ENCODE data around the gene SLC35B1.
A peak's percentile ranks its signal among the peaks of the same experiment; 100 is the strongest.
"Not testable (repeated sequence)": the region's sequence is repeated elsewhere in the genome, so short reads cannot be mapped to it uniquely, and the experiment has no call there.

Gene SLC35B1

GRCh38 chr17:49727380-49727779 is 19.6 kb upstream of the SLC35B1 start:
- no peak for TF ChIP-seq CTCF (IDR thresholded peaks at IDR 0.05; ENCODE audit: low read depth, low read length)
- DNase-seq (ENCODE audit: low read depth in 2 of 2), result no peak
- no peak overlapping the region for H3K4me3 ChIP-seq (replicated peaks in 1 of 2; ENCODE audit: low read depth in 2 of 2, low read length in 2 of 2)

- no peak for TF ChIP-seq CTCF (IDR thresholded peaks at IDR 0.05; ENCODE audit: low read depth, low read length)
- H3K4me3 ChIP-seq (replicated peaks in 1 of 2; ENCODE audit: low read depth in 2 of 2, low read length in 2 of 2), result no peak overlapping the region
- no peak for DNase-seq (ENCODE audit: low read depth in 2 of 2)
These were observed 17.8 kb upstream of the SLC35B1 start for GRCh38 chr17:49725452-49726130.

GRCh38 chr17:49724552-49724951 is 16.8 kb upstream of the SLC35B1 start:
- not testable (repeated sequence) for H3K4me3 ChIP-seq (replicated peaks in 1 of 2; ENCODE audit: low read depth in 2 of 2, low read length in 2 of 2); DNase-seq (ENCODE audit: low read depth in 2 of 2)

GRCh38 chr17:49723423-49723822 is 15.7 kb upstream of the SLC35B1 start:
- peak in 1 of 2 donors; percentile 68 for DNase-seq (ENCODE audit: low read depth in 2 of 2)
- no peak for TF ChIP-seq CTCF (IDR thresholded peaks at IDR 0.05; ENCODE audit: low read depth, low read length)
- H3K4me3 ChIP-seq (replicated peaks in 1 of 2; ENCODE audit: low read depth in 2 of 2, low read length in 2 of 2), result no peak overlapping the region

GRCh38 chr17:49722066-49722465 is 14.3 kb upstream of the SLC35B1 start:
- TF ChIP-seq CTCF (IDR thresholded peaks at IDR 0.05; ENCODE audit: low read depth, low read length), result no peak

GRCh38 chr17:49717371-49717861 is 9.7 kb upstream of the SLC35B1 start:
- H3K4me3 ChIP-seq (replicated peaks in 1 of 2; ENCODE audit: low read depth in 2 of 2, low read length in 2 of 2), result no peak overlapping the region
- no peak for DNase-seq (ENCODE audit: low read depth in 2 of 2)

More at GRCh38 chr17:49722066-49722465, 14.3 kb upstream of the SLC35B1 start:
- no peak overlapping the region for H3K4me3 ChIP-seq (replicated peaks in 1 of 2; ENCODE audit: low read depth in 2 of 2, low read length in 2 of 2)
- no peak for DNase-seq (ENCODE audit: low read depth in 2 of 2)

More at GRCh38 chr17:49717371-49717861, 9.7 kb upstream of the SLC35B1 start:
- TF ChIP-seq CTCF (IDR thresholded peaks at IDR 0.05; ENCODE audit: low read depth, low read length), result no peak
